Epithelial cell of esophagus (primary cell): ENCODE data around the gene CEP83.
"Not testable (repeated sequence)": the region's sequence is repeated elsewhere in the genome, so short reads cannot be mapped to it uniquely, and the experiment has no call there.

ENCODE experiments used
- DNase-seq: peaks from one replicate; pipeline ENCODE4 v3.0.0; 2010; ENCODE audit warnings: low read depth
- H3K4me3 ChIP-seq: 2 replicates; pipeline ENCODE4 v1.5.1; 2011; ENCODE audit warnings: mild to moderate bottlenecking, low read length, control low read depth
- CTCF ChIP-seq: IDR thresholded peaks from 2 replicates; pipeline ENCODE4 v1.5.1; 2011; ENCODE audit warnings: low read depth, mild to moderate bottlenecking, low read length, control low read depth, inconsistent platforms; ENCODE audit not compliant: insufficient read depth; ENCODE audit errors: missing control alignments

The CEP83 gene

GRCh38 chr12:94460616-94460959 lies 921 bp upstream of the CEP83 start:
- DNase-seq: no peak
- peak overlapping the region; percentile 82 for H3K4me3 ChIP-seq
- TF ChIP-seq CTCF: no peak

- no peak for TF ChIP-seq CTCF
- H3K4me3 ChIP-seq: peak overlapping the region; percentile 82
- peak; percentile 28 for DNase-seq
These were observed 565 bp downstream of the CEP83 start for GRCh38 chr12:94458877-94459727.

GRCh38 chr12:94457311-94457710 lies 2.4 kb downstream of the CEP83 start:
- no peak for TF ChIP-seq CTCF
- H3K4me3 ChIP-seq: no peak overlapping the region
- peak; percentile 39 for DNase-seq

- not testable (repeated sequence) for H3K4me3 ChIP-seq, DNase-seq
These were observed 5.3 kb downstream of the CEP83 start for GRCh38 chr12:94454318-94454717.

GRCh38 chr12:94445662-94446061 lies 14.0 kb downstream of the CEP83 start:
- TF ChIP-seq CTCF: no peak
- peak; percentile 29 for DNase-seq
- no peak overlapping the region for H3K4me3 ChIP-seq

GRCh38 chr12:94437303-94437702 lies 22.4 kb downstream of the CEP83 start:
- H3K4me3 ChIP-seq: no peak overlapping the region
- no peak for DNase-seq
- no peak for TF ChIP-seq CTCF

GRCh38 chr12:94435511-94435927 lies 24.1 kb downstream of the CEP83 start:
- DNase-seq: no peak
- H3K4me3 ChIP-seq: no peak overlapping the region
- TF ChIP-seq CTCF: no peak

- no peak overlapping the region for H3K4me3 ChIP-seq
- no peak for DNase-seq
- no peak for TF ChIP-seq CTCF
These were observed 25.5 kb downstream of the CEP83 start for GRCh38 chr12:94434171-94434570.
